Measurements from ENCODE around the gene RTP5. TPM values are rescaled to one million over a fixed set of nuclear protein-coding genes. Genes with fewer than 3 reads are reported as not detected.

The RTP5 gene
- total RNA-seq, 2 donors from 2014 or later, result 0.12 TPM; not detected in 1

DNA sequence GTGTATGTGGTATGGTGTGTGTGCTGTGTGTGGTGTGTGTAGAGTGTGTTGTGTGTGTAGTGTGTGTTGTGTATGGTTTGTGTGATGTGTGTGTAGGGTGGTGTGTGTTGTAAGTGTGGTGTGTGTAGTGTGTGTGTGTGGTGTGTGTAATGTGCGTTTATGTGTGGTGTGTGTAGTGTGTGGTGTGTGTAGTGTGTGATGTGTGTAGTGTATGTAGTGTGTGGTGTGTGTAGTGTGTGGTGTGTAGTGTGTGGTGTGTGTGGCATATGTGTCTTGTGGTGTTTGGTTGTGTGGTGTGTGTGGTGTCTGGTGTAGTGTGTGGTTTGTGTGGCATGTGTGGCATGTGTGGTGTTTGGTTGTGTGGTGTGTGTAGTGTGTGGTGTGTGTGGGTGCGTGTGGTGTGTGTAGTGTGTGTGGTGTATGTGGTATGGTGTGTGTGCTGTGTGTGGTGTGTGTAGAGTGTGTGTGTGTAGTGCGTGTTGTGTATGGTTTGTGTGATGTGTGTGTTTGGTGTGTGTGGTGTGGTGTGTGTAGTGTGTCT, 4.0 kb upstream of the RTP5 start:
- no peak overlapping the region for H3K27ac Mint-ChIP-seq
- no peak overlapping the region for H3K4me3 Mint-ChIP-seq
- DNase-seq (no peak), ATAC-seq (no peak)
- peaks cover 12% of the 10 kb centered on the region for H3K36me3 Mint-ChIP-seq (ENCODE audit: low read depth)
- H3K9me3 ChIP-seq (ENCODE audit: control insufficient read depth, low read length, poor library complexity, severe bottlenecking), result no peaks in the 10 kb centered on the region
- H3K27me3 Mint-ChIP-seq, result peaks cover 22% of the 10 kb centered on the region
- H3K4me1 Mint-ChIP-seq, result peaks cover 48% of the 10 kb centered on the region

GRCh38 chr2:241865957-241866789, 3.4 kb upstream of the RTP5 start:
- no peak overlapping the region for H3K27ac Mint-ChIP-seq
- no peak for DNase-seq

DNA sequence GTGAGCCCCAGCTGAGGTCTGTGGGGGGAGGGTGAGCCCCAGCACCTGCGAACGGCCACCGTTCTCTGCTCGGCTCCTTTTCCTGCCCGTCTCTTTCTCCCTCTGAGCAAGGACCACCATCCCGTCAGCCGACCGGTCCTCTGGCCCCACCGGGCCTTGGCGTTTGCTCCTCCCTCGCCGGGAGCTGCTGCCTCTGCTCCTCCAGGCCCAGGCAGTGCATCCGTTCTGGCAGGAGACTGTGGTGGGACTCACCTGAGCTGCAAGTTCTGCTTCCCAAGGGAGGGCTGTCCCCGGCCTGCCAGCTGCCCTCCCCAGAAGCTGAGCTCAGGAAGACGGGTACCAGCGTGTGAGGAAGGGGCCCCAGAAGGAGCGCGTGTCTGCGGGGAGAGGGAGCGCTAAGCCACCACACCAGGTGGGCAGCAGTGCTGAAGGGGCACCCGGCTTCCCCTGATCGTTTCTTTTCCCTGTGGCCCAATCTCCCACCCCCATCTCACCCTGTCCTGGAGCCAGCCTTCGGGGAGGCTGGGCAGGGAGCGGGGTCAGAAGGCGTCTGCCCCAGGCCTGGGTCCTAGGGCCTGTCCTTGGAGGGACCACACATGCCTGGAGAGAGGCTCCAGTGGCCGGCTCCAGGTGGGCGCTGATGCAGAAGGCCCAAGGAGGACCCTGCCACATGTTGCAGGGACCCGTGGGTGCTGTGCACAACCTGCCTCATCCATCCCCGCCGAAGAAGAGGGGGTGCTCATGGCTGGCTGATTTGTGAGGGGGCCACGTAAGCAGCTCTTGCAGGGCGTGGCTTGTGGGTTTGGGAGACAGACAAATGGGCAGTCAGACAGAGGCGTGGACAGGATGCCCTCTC, 2.5 kb upstream of the RTP5 start:
- H3K36me3 Mint-ChIP-seq (ENCODE audit: low read depth), result peaks cover 2% of the 10 kb centered on the region
- peaks cover 14% of the 10 kb centered on the region for H3K27me3 Mint-ChIP-seq
- no peak overlapping the region for H3K4me3 Mint-ChIP-seq
- DNase-seq, result no peak
- ATAC-seq, result no peak
- no peaks in the 10 kb centered on the region for H3K9me3 ChIP-seq (ENCODE audit: control insufficient read depth, low read length, poor library complexity, severe bottlenecking)
- H3K27ac Mint-ChIP-seq, result no peak overlapping the region
- H3K4me1 Mint-ChIP-seq, result peaks cover 35% of the 10 kb centered on the region

More at GRCh38 chr2:241865957-241866789, 3.4 kb upstream of the RTP5 start:
- H3K27me3 Mint-ChIP-seq, result peaks cover 21% of the 10 kb centered on the region
- no peak for ATAC-seq
- no peak overlapping the region for H3K4me3 Mint-ChIP-seq
- H3K36me3 Mint-ChIP-seq (ENCODE audit: low read depth), result peaks cover 10% of the 10 kb centered on the region
- H3K4me1 Mint-ChIP-seq, result peaks cover 43% of the 10 kb centered on the region
- no peaks in the 10 kb centered on the region for H3K9me3 ChIP-seq (ENCODE audit: control insufficient read depth, low read length, poor library complexity, severe bottlenecking)

DNA sequence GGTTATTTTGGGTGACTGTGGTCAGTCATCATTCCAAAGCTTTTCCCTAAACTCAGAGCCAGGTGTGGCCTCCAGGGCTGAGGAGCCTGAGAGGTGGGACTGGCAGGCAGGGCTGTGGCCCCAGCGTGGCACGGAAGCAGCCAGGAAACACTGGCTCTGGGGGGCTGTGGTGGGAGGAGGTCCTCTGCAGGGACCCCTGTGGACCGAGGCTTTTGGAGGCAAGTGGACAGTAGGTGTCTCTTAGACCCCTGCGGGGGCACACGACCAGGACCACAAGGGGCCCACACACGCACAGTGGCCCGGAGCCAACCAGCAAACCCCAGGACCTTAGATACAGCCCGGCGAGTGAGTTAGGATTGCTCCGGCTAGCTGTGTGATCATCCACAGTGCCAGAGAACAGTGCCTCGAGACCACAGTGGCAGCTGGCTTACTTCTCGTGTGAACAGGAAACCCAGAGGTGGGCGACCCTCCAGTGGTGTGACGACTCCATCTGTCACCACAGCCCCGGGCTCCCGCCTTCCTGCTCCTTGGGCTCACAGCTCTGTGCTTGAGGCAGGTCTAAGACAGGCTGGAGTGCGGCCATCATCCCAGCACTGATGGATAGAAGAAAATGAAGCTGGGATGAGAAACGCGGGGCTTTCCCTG, 1.6 kb upstream of the RTP5 start:
- peak overlapping the region; percentile 68 for H3K4me3 Mint-ChIP-seq
- no peak for DNase-seq
- peaks cover 12% of the 10 kb centered on the region for H3K27me3 Mint-ChIP-seq
- H3K9me3 ChIP-seq (ENCODE audit: control insufficient read depth, low read length, poor library complexity, severe bottlenecking), result no peaks in the 10 kb centered on the region
- H3K27ac Mint-ChIP-seq, result peak overlapping the region; percentile 39
- ATAC-seq, result peak; percentile 42
- H3K4me1 Mint-ChIP-seq, result peaks cover 34% of the 10 kb centered on the region
- peaks cover 2% of the 10 kb centered on the region for H3K36me3 Mint-ChIP-seq (ENCODE audit: low read depth)

GRCh38 chr2:241868661-241869081, 858 bp upstream of the RTP5 start:
- peak overlapping the region; percentile 39 for H3K27ac Mint-ChIP-seq
- peak; percentile 33 for ATAC-seq

GRCh38 chr2:241870081-241870541, 582 bp downstream of the RTP5 start:
- Mint-ChIP-seq H3K36me3 (ENCODE audit: low read depth) (no peaks in the 10 kb centered on the region), H3K4me3 (no peak overlapping the region), H3K4me1 (peaks cover 16% of the 10 kb centered on the region), H3K27me3 (no peaks in the 10 kb centered on the region), H3K27ac (no peak overlapping the region)
- no peak for ATAC-seq
- no peak for DNase-seq
- H3K9me3 ChIP-seq (ENCODE audit: control insufficient read depth, low read length, poor library complexity, severe bottlenecking), result no peaks in the 10 kb centered on the region

More at GRCh38 chr2:241868661-241869081, 858 bp upstream of the RTP5 start:
- Mint-ChIP-seq H3K4me1 (peaks cover 29% of the 10 kb centered on the region), H3K27me3 (peaks cover 6% of the 10 kb centered on the region), H3K4me3 (peak overlapping the region; percentile 68), H3K36me3 (ENCODE audit: low read depth) (peaks cover 2% of the 10 kb centered on the region)
- no peak for DNase-seq
- no peaks in the 10 kb centered on the region for H3K9me3 ChIP-seq (ENCODE audit: control insufficient read depth, low read length, poor library complexity, severe bottlenecking)

GRCh38 chr2:241870611-241871537, 1.3 kb downstream of the RTP5 start:
- DNase-seq (no peak), ATAC-seq (peak; percentile 27)
- Mint-ChIP-seq H3K27ac (no peak overlapping the region), H3K4me1 (peaks cover 9% of the 10 kb centered on the region), H3K27me3 (no peaks in the 10 kb centered on the region), H3K36me3 (ENCODE audit: low read depth) (no peaks in the 10 kb centered on the region), H3K4me3 (no peak overlapping the region)
- no peaks in the 10 kb centered on the region for H3K9me3 ChIP-seq (ENCODE audit: control insufficient read depth, low read length, poor library complexity, severe bottlenecking)

DNA sequence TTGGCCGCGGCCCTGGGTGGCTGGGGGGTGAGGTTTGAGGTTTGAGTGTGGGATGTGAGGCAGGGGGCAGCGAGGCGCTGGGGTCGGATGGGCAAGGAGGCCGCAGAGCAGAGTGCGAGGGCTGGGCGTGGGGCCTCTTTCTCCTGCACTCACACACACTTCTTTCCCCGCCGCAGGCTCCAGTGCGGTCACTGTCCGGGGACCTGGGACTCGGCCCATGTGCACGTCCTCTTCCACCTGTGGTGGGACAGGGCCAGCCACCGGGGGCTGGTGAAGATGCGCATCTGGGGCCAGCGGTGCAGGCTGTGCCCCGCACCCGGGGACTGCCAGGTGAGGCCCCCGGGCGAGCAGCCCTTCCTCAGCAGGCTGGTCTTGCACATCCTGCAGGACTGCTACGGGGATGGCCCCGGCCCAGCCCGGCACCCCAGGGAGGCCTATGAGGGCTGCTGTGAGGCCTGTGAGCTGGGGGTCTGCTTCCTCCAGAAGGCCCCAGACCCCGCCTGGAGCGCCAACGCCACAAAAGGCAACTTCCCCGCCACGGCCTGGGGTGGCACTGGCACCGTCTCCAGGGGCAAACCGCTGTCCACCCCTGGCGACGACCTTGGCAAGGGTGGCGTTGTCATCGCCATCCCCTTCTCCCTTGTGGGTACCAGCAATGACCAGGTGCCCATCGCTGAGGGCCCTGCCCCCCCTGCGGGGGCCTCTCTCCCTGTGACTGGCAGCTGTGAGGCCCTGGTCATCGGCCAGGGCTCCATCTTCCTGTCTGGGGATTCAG, 2.2 kb downstream of the RTP5 start:
- Mint-ChIP-seq H3K27ac (no peak overlapping the region), H3K36me3 (ENCODE audit: low read depth) (no peaks in the 10 kb centered on the region), H3K4me3 (no peak overlapping the region), H3K27me3 (no peaks in the 10 kb centered on the region), H3K4me1 (peaks cover 8% of the 10 kb centered on the region)
- no peak for ATAC-seq
- DNase-seq, result no peak
- H3K9me3 ChIP-seq (ENCODE audit: control insufficient read depth, low read length, poor library complexity, severe bottlenecking), result no peaks in the 10 kb centered on the region

GRCh38 chr2:241872313-241872642, 2.7 kb downstream of the RTP5 start:
- Mint-ChIP-seq H3K4me3 (no peak overlapping the region), H3K4me1 (peaks cover 8% of the 10 kb centered on the region), H3K27ac (no peak overlapping the region), H3K27me3 (no peaks in the 10 kb centered on the region), H3K36me3 (ENCODE audit: low read depth) (no peaks in the 10 kb centered on the region)
- DNase-seq (no peak), ATAC-seq (no peak)
- H3K9me3 ChIP-seq (ENCODE audit: control insufficient read depth, low read length, poor library complexity, severe bottlenecking), result no peaks in the 10 kb centered on the region

DNA sequence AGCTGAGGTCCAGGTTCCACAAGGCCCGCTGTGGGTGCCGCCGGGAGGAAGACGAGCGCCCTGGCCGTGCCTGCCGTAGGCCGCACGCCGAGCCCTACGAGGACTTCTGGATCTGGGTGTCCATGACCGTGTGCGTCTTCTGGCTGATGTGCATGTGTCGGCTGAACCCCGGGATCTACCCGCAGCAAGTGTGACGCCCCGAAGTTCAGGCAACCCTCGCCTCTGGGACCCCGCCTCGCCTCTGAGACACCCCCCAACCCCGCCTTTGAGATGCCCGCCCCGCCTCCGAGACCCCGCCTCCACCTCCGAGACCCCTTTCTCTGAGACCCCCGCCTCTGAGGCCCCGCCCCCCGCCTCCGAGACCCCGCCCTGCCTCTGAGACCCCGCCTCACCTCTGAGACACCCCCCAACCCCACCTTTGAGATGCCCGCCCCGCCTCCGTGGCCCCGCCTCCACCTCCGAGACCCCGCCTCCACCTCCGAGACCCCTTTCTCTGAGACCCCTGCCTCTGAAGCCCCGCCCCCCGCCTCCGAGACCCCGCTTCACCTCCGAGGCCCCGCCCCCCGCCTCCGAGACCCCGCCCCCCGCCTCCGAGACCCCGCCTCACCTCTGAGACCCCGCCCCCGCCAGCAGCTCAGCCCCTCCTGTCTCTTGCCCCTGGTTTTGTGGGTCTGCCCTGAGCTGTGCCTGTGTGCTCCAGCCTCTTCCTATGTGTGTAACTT, 3.7 kb downstream of the RTP5 start:
- Mint-ChIP-seq H3K4me3 (no peak overlapping the region), H3K27me3 (no peaks in the 10 kb centered on the region)
- no peak for ATAC-seq

GRCh38 chr2:241873803-241874110, 4.2 kb downstream of the RTP5 start:
- DNase-seq (no peak), ATAC-seq (no peak)
- H3K9me3 ChIP-seq (ENCODE audit: control insufficient read depth, low read length, poor library complexity, severe bottlenecking), result no peaks in the 10 kb centered on the region
- no peaks in the 10 kb centered on the region for H3K36me3 Mint-ChIP-seq (ENCODE audit: low read depth)
- no peaks in the 10 kb centered on the region for H3K27me3 Mint-ChIP-seq
- no peak overlapping the region for H3K4me3 Mint-ChIP-seq
- no peak overlapping the region for H3K27ac Mint-ChIP-seq
- no peaks in the 10 kb centered on the region for H3K4me1 Mint-ChIP-seq

More for the DNA sequence above, 3.7 kb downstream of the RTP5 start:
- no peaks in the 10 kb centered on the region for H3K9me3 ChIP-seq (ENCODE audit: control insufficient read depth, low read length, poor library complexity, severe bottlenecking)
- DNase-seq, result no peak
- H3K4me1 Mint-ChIP-seq, result peaks cover 5% of the 10 kb centered on the region
- no peak overlapping the region for H3K27ac Mint-ChIP-seq
- H3K36me3 Mint-ChIP-seq (ENCODE audit: low read depth), result no peaks in the 10 kb centered on the region
